Effector memory CD4-positive, alpha-beta T cell (primary cell): ENCODE results near the gene TMEM231.

Experiments
- DNase-seq, 3 donors: peaks; one replicate each; pipeline ENCODE4 v3.0.0-alpha.2; 2020
- H3K27ac ChIP-seq: 2 replicates; pipeline ENCODE4 v1.7.0; 2013; ENCODE audit warnings: mild to moderate bottlenecking, low read length, moderate library complexity; ENCODE audit not compliant: insufficient read depth, poor library complexity, severe bottlenecking
- H3K27me3 ChIP-seq: replicated peaks from 2 replicates; pipeline ENCODE4 v1.7.0; 2013; ENCODE audit warnings: mild to moderate bottlenecking, low read length; ENCODE audit not compliant: insufficient read depth, control insufficient read depth, poor library complexity, severe bottlenecking
- H3K36me3 ChIP-seq: 2 replicates; pipeline ENCODE4 v1.7.0; 2013; ENCODE audit warnings: mild to moderate bottlenecking, low read length, moderate library complexity; ENCODE audit not compliant: control insufficient read depth, insufficient read depth
- H3K4me1 ChIP-seq: 2 replicates; pipeline ENCODE4 v1.7.0; 2013; ENCODE audit warnings: low read length, mild to moderate bottlenecking; ENCODE audit not compliant: control insufficient read depth, insufficient read depth, poor library complexity, severe bottlenecking
- H3K4me3 ChIP-seq: 2 replicates; pipeline ENCODE4 v1.7.0; 2013; ENCODE audit warnings: low read length, low read depth, mild to moderate bottlenecking; ENCODE audit not compliant: insufficient read depth, poor library complexity, severe bottlenecking
- H3K9me3 ChIP-seq: 2 replicates; pipeline ENCODE4 v1.7.0; 2013; ENCODE audit warnings: mild to moderate bottlenecking, low read length, moderate library complexity; ENCODE audit not compliant: control insufficient read depth

TMEM231 gene

DNA sequence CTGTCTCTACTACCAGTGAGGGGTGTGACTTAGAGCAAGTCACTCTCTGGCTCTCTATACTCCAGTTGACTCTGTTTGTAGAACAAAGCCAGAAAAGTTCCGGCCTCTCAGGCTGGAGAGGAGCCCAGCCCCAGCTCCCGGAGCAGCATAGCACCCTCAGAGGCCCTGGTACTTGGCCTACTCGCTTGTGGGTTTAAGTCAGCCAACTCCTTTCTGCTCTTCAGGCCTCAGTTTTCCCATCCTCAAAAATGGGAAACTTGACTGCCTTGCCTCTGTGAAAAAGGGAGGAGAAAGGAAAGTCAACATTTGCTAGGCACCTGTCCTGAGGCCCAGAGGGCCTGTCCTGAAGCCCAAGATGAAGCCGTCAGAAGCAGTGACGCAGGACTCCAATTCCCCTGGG, 61.9 kb downstream of the TMEM231 start:
- Histone ChIP-seq H3K4me3 (no peak overlapping the region), H3K36me3 (no peaks in the 10 kb centered on the region)

GRCh38 chr16:75491876-75492275, 64.2 kb downstream of the TMEM231 start:
- no peaks in the 10 kb centered on the region for H3K36me3 ChIP-seq
- no peak overlapping the region for H3K27ac ChIP-seq
- H3K27me3 ChIP-seq = peaks cover 9% of the 10 kb centered on the region
- no peak overlapping the region for H3K4me3 ChIP-seq
- H3K9me3 ChIP-seq = no peaks in the 10 kb centered on the region
- H3K4me1 ChIP-seq = peaks cover 8% of the 10 kb centered on the region
- no peak for DNase-seq

More for the DNA sequence above, 61.9 kb downstream of the TMEM231 start:
- H3K9me3 ChIP-seq = no peaks in the 10 kb centered on the region
- peaks cover 8% of the 10 kb centered on the region for H3K4me1 ChIP-seq
- peaks cover 9% of the 10 kb centered on the region for H3K27me3 ChIP-seq
- DNase-seq = no peak
- H3K27ac ChIP-seq = no peak overlapping the region

DNA sequence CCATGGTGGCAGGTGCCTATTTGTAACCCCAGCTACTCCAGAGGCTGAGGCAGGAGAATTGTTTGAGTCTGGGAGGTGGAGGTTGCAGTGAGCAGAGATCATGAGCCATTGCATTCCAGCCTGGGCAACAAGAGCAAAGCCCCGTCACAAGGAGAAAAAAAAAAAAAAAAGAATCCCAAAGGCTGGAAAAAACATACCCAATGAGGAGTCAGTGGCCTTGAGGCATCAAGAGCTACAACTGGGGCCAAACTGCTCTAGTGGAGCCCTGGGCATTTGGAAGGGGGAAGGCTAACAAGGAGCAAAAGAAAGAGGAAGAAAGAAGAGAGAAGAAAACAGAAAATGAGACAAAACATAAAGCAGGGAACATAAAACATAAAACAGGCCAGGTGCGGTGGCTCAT, 67.7 kb downstream of the TMEM231 start:
- H3K9me3 ChIP-seq = no peaks in the 10 kb centered on the region
- no peaks in the 10 kb centered on the region for H3K36me3 ChIP-seq
- no peak overlapping the region for H3K27ac ChIP-seq
- DNase-seq = no peak
- no peak overlapping the region for H3K4me3 ChIP-seq
- H3K27me3 ChIP-seq = no peaks in the 10 kb centered on the region
- no peaks in the 10 kb centered on the region for H3K4me1 ChIP-seq
